Measurements from ENCODE around the gene CALN1. TPM values are rescaled to one million over a fixed set of nuclear protein-coding genes. Genes with fewer than 3 reads are reported as not detected.

CALN1 gene
- polyA plus RNA-seq, 3 donors = under 0.01 TPM; not detected in 2

DNA sequence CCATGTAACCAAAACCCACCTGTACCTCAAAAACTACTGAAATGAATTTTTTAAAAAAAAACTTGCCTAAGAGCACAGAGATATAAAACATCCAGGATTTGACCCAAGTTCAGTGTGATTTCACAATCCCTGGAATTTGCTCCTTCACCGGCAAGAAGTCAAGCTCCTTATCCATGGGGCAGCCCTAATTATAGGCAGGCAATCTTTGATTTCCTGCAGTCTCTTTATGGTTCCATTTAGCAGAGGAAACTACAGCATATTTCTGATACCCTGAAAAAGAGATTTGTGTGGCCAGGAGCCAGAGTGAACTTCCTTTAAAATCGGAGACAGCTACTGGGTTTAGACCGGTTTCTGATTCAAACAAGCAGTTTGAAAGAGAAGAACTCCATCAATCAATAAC, 154.1 kb downstream of the CALN1 start:
- no peak overlapping the region for H3K4me2 ChIP-seq (replicated peaks; ENCODE audit: extremely low read depth, low read length, poor library complexity, severe bottlenecking)
- no peak for DNase-seq
- H3K79me2 ChIP-seq (ENCODE audit: insufficient read depth, low read length) = no peaks in the 10 kb centered on the region
- Mint-ChIP-seq H3K27me3 (ENCODE audit: low read depth in 3 of 3) (peaks cover 0 to 6% (median 2%) of the 10 kb centered on the region in 3 donors), H3K4me3 (no peak overlapping the region), H3K36me3 (no peaks in the 10 kb centered on the region), H3K9me3 (peaks cover 0 to 8% (median 0%) of the 10 kb centered on the region in 7 donors), H3K4me1 (no peaks in the 10 kb centered on the region), H3K27ac (no peak overlapping the region)
- H3K4me3 ChIP-seq (replicated peaks in 1 of 3; ENCODE audit: low read depth in 2 of 3, low read length in 3 of 3) = no peak overlapping the region
- H3K9me3 ChIP-seq (replicated peaks in 1 of 2; ENCODE audit: control insufficient read depth in 1 of 2, insufficient read depth in 1 of 2, low read length in 2 of 2) = no peaks in the 10 kb centered on the region
- no peak overlapping the region for H2AFZ ChIP-seq (ENCODE audit: insufficient read depth, low read depth, low read length, poor library complexity, severe bottlenecking)
- intact Hi-C loops (cut with micrococcal nuclease) = no loop called here
- 100% methylated on average over 1 of the region's 3 CpGs for WGBS (ENCODE audit: insufficient coverage)
- H3K36me3 ChIP-seq (replicated peaks in 1 of 2; ENCODE audit: control insufficient read depth in 1 of 2, insufficient read depth in 2 of 2, low read length in 2 of 2) = no peaks in the 10 kb centered on the region
- no peaks in the 10 kb centered on the region for H4K20me1 ChIP-seq (ENCODE audit: insufficient read depth, low read length)
- no peaks in the 10 kb centered on the region for H3K27me3 ChIP-seq (ENCODE audit: control insufficient read depth in 2 of 2, insufficient read depth in 2 of 2, low read length in 2 of 2)
- no peaks in the 10 kb centered on the region for H3K4me1 ChIP-seq (ENCODE audit: control insufficient read depth in 1 of 2, insufficient read depth in 2 of 2, low read length in 2 of 2)
- H3K9ac ChIP-seq (ENCODE audit: insufficient read depth, low read length, poor library complexity, severe bottlenecking) = no peak overlapping the region
- no peak overlapping the region for H3K27ac ChIP-seq (ENCODE audit: low read depth in 1 of 2, low read length in 2 of 2)
- TF ChIP-seq, protein P1, sequence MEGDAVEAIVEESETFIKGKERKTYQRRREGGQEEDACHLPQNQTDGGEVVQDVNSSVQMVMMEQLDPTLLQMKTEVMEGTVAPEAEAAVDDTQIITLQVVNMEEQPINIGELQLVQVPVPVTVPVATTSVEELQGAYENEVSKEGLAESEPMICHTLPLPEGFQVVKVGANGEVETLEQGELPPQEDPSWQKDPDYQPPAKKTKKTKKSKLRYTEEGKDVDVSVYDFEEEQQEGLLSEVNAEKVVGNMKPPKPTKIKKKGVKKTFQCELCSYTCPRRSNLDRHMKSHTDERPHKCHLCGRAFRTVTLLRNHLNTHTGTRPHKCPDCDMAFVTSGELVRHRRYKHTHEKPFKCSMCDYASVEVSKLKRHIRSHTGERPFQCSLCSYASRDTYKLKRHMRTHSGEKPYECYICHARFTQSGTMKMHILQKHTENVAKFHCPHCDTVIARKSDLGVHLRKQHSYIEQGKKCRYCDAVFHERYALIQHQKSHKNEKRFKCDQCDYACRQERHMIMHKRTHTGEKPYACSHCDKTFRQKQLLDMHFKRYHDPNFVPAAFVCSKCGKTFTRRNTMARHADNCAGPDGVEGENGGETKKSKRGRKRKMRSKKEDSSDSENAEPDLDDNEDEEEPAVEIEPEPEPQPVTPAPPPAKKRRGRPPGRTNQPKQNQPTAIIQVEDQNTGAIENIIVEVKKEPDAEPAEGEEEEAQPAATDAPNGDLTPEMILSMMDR (IDR thresholded peaks at IDR 0.05) = no peak

DNA sequence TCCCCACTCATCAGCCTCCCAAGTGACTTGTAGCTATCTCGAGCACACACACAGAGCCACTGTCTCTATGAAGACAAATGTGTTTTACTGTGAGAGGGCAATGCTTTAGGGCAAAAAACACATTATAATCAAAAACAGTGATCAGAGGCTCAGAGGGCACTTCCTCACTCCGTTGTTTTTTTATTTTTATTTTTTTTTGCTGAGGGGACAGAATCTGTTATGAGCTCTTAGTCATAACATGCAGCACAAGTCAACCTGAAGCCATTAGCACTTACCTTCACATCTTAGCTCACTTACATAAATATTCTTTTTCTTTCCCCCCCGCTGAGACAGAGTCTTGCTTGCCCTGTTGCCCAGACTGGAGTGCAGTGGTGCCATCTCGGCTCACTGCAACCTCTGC, 157.7 kb downstream of the CALN1 start:
- H3K9me3 ChIP-seq (replicated peaks in 1 of 2; ENCODE audit: control insufficient read depth in 1 of 2, insufficient read depth in 1 of 2, low read length in 2 of 2) = peaks cover 0 to 13% of the 10 kb centered on the region in 2 donors
- no peaks in the 10 kb centered on the region for H3K27me3 ChIP-seq (ENCODE audit: control insufficient read depth in 2 of 2, insufficient read depth in 2 of 2, low read length in 2 of 2)
- H3K4me3 ChIP-seq (replicated peaks in 1 of 3; ENCODE audit: low read depth in 2 of 3, low read length in 3 of 3) = no peak overlapping the region
- Mint-ChIP-seq H3K27me3 (ENCODE audit: low read depth in 3 of 3) (peaks cover 0 to 3% (median 2%) of the 10 kb centered on the region in 3 donors), H3K4me1 (no peaks in the 10 kb centered on the region), H3K36me3 (no peaks in the 10 kb centered on the region), H3K27ac (no peak overlapping the region), H3K9me3 (peaks cover 9 to 20% (median 15%) of the 10 kb centered on the region in 7 donors), H3K4me3 (no peak overlapping the region)
- H2AFZ ChIP-seq (ENCODE audit: insufficient read depth, low read depth, low read length, poor library complexity, severe bottlenecking) = no peak overlapping the region
- intact Hi-C loops (cut with micrococcal nuclease) = no loop called here
- no peak for DNase-seq
- H3K36me3 ChIP-seq (replicated peaks in 1 of 2; ENCODE audit: control insufficient read depth in 1 of 2, insufficient read depth in 2 of 2, low read length in 2 of 2) = no peaks in the 10 kb centered on the region
- H3K4me2 ChIP-seq (replicated peaks; ENCODE audit: extremely low read depth, low read length, poor library complexity, severe bottlenecking) = no peak overlapping the region
- no peaks in the 10 kb centered on the region for H3K79me2 ChIP-seq (ENCODE audit: insufficient read depth, low read length)
- H3K9ac ChIP-seq (ENCODE audit: insufficient read depth, low read length, poor library complexity, severe bottlenecking) = no peak overlapping the region
- TF ChIP-seq, protein P1 (IDR thresholded peaks at IDR 0.05) = no peak
- H3K27ac ChIP-seq (ENCODE audit: low read depth in 1 of 2, low read length in 2 of 2) = no peak overlapping the region
- H3K4me1 ChIP-seq (ENCODE audit: control insufficient read depth in 1 of 2, insufficient read depth in 2 of 2, low read length in 2 of 2) = no peaks in the 10 kb centered on the region
- WGBS (ENCODE audit: insufficient coverage) = 100% methylated on average over 1 of the region's 4 CpGs
- H4K20me1 ChIP-seq (ENCODE audit: insufficient read depth, low read length) = no peaks in the 10 kb centered on the region

Measured in CD14-positive monocyte (primary cell).